Gastroesophageal sphincter (tissue), 3 donors: ENCODE results near the gene WNT9A.

Source experiments
- EP300 ChIP-seq: sonication (generic); formaldehyde crosslinking; IDR thresholded peaks from one replicate; pipeline ENCODE4 v1.6.1; 2017; ENCODE audit warnings: antibody characterized with exemption, mild to moderate bottlenecking
- POLR2A ChIP-seq, 2 donors: fragments of 450-650 bp; IDR thresholded peaks; one replicate each; pipeline ENCODE4 v1.6.1; 2017; ENCODE audit warnings: antibody characterized with exemption in 2 of 2, mild to moderate bottlenecking in 2 of 2, moderate library complexity in 1 of 2
- POLR2AphosphoS5 ChIP-seq: sonication (generic); formaldehyde crosslinking; IDR thresholded peaks from one replicate; pipeline ENCODE4 v1.6.1; 2017; ENCODE audit warnings: antibody characterized with exemption
- TF ChIP-seq, protein P1 (sequence below), 4 experiments: fragments of 200-600 bp in 2 of 4; fragments of 450-650 bp in 2 of 4; sonication (generic) in 1 of 4; IDR thresholded peaks; one replicate each; pipeline ENCODE4 v1.5.1; 2017 to 2019; ENCODE audit warnings: antibody characterized with exemption in 4 of 4, mild to moderate bottlenecking in 2 of 4, moderate library complexity in 2 of 4

GRCh38 chr1:227919906-227920305 is 27.8 kb downstream of the WNT9A start:
- TF ChIP-seq, protein P1, sequence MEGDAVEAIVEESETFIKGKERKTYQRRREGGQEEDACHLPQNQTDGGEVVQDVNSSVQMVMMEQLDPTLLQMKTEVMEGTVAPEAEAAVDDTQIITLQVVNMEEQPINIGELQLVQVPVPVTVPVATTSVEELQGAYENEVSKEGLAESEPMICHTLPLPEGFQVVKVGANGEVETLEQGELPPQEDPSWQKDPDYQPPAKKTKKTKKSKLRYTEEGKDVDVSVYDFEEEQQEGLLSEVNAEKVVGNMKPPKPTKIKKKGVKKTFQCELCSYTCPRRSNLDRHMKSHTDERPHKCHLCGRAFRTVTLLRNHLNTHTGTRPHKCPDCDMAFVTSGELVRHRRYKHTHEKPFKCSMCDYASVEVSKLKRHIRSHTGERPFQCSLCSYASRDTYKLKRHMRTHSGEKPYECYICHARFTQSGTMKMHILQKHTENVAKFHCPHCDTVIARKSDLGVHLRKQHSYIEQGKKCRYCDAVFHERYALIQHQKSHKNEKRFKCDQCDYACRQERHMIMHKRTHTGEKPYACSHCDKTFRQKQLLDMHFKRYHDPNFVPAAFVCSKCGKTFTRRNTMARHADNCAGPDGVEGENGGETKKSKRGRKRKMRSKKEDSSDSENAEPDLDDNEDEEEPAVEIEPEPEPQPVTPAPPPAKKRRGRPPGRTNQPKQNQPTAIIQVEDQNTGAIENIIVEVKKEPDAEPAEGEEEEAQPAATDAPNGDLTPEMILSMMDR (IDR thresholded peaks at IDR 0.05), result no peak
- TF ChIP-seq POLR2A (IDR thresholded peaks at IDR 0.05), result no peak
- TF ChIP-seq POLR2AphosphoS5, result no peak
- TF ChIP-seq EP300, result no peak
